GM19468 (cell line): ENCODE measurements around the gene ZNF23.

ENCODE experiments used
- ATAC-seq: cut with Tn5 transposase; IDR thresholded peaks from one replicate; pipeline ENCODE4 v1.9.1; 2021; ENCODE audit warnings: mild to moderate bottlenecking, moderate library complexity, moderate number of reproducible peaks; ENCODE audit not compliant: unreplicated experiment; ENCODE audit errors: extremely low read depth

Gene ZNF23

GRCh38 chr16:71472931-71473330 is 10.9 kb upstream of the ZNF23 start:
- ATAC-seq = no peak

- no peak for ATAC-seq
Observed at GRCh38 chr16:71472051-71472450, 10.0 kb upstream of the ZNF23 start.

DNA sequence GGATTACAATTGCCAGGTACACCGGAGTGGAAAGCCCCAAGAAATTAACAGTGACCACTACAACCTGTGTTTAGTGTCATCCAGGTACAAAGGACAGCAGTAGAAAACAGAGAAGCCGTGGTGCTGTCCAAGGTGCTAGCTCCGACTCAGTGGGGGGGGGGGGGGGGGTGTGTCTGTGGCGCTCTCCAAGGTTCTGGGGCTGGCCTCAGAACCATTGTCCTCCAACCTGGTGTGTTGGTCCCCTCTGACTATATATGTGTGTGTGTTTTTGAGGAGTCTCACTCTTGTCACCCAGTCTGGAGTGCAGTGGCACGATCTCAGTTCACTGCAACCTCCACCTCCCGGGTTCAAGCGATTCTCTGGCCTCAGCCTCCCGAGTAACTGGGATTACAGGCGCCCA is 5.8 kb upstream of the ZNF23 start:
- no peak for ATAC-seq

DNA sequence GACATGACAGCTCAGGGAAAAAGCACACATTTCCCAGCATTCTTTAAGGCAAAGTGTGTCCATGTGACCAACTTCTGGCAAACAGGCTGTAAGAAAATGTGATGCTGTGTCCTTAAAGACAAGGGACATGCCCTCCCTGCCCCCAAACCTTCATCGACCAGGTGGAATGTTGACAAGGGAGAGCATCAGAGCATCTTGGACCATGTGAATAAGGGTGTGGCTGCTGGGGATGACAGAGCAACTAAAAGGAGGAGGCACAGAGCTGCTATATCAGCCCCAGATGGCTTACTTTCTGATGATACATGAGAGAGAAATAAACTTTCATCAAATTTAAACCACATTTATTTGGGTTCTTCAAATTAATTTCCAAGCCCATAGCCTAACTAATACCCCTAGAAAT is 2.2 kb upstream of the ZNF23 start:
- ATAC-seq = no peak

DNA sequence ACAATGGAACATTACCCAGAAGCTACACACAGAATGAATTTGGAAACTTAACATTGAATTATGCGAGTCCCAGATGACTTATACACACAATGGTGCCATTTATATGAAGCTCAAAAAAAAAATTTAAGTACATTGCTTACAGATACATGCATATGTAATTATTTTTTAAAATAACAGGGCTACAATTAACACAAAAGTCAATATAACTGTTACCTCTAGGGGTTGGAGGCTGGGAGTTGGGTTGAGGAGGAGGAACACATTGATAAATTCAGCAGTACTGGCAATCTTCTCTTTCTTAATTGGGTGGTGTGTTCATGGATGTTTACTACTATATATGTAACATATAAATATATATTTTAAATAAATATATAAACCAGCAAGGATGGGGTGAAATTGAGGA is 1.1 kb downstream of the ZNF23 start:
- no peak for ATAC-seq

DNA sequence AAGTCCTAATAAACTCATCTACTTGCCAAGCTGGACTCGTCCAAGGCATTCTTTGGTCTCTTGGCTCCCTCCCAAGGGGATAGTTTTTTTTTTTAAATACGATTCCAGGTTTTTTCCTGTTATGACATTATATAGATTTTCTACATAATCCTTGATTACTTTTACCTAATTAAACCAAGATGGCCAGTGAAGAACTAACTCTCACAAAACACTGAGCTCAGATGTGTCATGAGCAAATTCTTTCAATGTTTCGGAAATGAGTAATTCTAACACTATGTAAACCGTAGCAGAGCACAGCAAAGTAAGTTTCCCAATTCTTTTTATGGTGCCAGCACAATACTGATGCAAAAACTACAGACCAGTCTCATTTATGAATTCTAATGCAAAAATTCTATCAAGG is 1.8 kb downstream of the ZNF23 start:
- no peak for ATAC-seq

DNA sequence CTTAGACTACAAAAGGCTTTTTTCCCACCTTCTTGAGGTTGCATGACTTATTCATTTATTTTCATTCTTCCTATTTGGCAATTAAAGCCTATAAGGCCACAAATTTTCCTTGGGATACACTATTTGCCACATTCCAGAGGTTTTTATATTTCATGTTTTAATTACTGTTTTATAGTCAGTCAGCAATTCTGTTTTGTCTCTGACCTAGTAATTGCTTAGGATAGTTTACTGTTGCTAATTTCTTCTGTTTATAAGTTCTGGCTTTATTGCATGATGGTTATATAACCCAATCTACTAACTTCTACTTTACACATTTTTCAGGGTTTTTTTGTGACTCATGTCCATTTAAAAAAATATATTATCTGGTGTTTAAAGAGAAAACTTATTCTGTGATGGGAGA is 2.5 kb downstream of the ZNF23 start:
- no peak for ATAC-seq

DNA sequence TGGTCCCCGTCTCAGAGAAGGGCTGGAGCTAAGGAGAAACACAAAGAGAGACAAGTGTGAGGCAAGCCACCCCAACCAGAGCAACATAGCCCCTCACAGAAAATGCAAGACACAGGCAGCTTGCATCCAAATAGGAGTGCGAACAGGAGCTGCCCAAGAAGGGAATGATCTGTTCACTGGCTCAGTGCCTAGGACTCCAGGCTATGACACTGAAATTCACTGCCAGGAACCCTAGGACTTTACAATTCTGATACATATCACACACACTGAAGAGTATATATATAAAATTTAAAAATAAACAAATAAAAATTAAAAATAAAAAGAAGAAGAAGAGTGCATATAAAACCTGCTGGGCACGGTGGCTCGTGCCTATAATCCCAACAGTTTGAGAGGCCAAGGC is 5.2 kb downstream of the ZNF23 start:
- no peak for ATAC-seq

DNA sequence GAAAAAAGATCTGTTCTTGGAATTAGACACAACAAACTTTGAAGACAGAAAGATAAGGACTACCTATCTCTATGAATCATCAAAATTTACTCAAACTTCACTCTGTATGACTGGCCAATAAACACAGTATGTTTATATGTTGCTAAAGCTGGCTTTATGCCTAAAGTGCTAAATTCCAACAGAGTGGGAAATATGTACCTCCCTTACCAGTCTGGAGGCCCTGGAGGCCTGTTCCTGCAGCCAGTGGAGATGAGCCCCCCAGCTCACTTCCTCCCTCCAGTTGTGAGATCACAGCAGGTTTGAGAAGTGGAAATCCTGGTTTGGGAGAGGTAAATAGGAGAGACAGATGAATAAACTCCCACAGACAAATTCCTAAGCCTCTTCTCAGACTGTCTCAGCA is 9.0 kb downstream of the ZNF23 start:
- ATAC-seq = no peak

DNA sequence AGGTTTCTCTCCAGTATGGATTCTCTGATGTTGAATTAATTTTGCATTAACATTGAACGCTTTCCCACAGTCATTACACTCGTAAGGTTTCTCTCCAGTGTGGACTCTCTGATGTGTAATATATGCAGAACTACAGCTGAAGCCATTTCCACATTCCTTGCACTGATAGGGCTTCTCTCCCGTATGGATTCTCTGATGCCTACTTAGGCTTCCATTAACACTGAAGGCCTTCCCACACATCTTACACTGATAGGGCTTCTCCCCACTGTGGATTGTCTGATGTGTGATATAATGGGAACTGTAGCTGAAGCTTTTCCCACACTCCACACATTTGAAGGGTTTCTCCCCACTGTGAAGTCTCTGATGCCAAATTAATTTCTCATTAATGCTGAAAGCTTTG is 13.0 kb downstream of the ZNF23 start:
- ATAC-seq = no peak

- no peak for ATAC-seq
Observed at GRCh38 chr16:71448274-71448866, 13.7 kb downstream of the ZNF23 start.

DNA sequence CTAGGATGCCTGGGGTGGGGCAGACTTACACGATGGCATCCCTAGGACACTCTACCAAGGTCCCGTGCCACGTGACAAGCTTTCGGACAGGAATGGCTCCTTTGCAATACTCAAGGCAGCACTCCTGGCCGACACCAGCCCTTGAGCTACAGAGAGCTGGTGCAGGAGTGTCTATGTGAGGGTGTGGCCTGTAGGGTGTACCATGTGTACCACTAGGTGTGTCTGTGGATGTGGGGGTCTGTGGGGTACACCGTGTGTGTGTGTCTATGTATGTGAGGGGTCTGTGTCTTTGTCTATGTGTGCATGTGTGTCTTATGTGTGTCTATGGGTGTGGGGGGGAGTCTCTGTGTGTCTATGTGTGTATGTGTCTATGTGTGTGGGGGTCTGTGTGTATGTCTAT is 18.3 kb downstream of the ZNF23 start:
- ATAC-seq = no peak

- ATAC-seq = no peak
Observed at GRCh38 chr16:71442051-71442440, 20.0 kb downstream of the ZNF23 start, which contains the start of gene TLE7. Gene TLE7, minus strand, starts transcription at chr16:71442054. Its CDS starts 8,730 bp downstream, at chr16:71433324.

DNA sequence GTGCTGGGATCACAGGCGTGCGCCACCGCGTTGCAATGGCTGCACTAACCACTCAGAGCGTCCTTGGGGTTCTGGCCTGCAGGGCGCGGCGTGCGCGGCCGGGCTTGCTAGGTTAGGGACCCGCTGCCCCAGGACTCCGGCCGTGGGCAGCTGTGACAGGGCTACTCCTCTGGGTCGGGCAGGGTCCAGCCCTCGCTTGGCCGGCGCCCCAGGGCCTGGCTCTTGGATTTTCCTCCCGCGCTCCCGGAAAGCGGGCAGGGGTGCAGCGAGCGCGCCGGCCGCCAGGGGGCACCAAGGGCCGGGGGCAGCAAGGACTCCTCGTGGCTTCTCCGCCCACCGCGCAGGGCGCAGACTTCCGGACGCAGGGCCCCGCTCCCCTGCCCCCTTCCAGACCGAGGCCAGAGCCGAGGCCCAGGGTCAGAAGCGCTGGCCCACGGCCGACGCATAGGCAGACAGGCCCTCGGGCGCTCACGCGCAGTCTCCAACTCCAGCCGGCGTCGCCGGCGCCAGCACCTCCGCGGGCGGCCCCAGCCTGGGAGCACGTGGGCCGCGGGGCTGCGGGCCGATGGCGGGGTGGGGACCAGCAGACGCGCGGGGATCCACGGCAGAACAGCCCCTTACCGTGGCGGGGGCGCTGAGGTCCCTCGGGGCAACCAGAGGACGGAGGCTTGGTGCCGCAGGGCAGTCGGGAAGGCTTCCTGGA is 20.5 kb downstream of the ZNF23 start:
- ATAC-seq = no peak

DNA sequence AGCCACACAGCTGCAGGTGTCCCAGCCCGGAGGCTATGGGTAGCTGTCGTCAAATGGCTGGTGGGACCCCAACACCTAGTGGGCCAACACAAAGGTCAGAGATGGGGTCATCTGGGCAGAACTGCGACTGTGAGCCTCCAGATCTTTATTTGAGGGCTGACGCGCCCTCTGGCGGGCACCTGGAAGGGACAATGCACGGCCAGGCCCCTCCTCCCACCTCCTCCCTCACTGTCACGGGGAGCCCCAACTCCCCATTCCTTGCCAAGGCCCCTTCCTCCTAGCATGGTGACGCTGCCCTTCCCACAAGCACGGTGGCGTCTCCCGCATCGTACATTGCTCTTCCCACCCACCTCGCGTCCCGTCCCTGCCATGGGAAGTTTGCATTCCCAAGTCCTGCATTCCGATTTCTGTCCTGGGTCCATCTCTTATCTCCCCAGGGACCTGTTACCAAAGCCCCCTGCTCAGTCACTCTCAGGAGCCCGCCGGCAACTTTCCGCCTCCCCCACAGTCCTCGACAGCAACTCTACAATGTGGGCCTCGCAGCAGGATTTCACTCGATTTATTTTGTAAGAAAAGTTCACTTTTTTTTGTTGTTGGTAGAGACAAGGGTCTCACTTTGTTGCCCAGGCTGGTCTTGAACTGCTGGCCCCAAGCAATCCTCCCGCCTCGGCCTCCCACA is 21.2 kb downstream of the ZNF23 start:
- ATAC-seq = no peak

DNA sequence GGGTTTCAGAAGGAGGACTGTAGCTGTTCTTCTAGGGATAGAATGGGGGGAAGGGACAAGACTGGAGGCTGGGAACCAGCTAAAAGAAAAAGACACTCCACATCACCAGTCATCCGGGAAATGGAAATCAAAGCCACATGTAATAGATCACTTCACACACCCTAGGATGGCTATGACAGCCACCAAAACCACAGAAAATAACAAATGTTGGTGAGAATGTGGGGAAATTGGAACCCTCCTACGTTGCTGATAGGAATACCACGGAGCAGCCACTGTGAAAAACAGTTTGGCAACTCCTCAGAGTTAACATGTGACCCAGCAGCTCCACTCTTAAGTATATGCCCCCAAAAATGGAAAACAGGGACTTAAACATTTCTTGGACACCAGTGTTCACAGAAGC is 22.5 kb downstream of the ZNF23 start:
- ATAC-seq = no peak

DNA sequence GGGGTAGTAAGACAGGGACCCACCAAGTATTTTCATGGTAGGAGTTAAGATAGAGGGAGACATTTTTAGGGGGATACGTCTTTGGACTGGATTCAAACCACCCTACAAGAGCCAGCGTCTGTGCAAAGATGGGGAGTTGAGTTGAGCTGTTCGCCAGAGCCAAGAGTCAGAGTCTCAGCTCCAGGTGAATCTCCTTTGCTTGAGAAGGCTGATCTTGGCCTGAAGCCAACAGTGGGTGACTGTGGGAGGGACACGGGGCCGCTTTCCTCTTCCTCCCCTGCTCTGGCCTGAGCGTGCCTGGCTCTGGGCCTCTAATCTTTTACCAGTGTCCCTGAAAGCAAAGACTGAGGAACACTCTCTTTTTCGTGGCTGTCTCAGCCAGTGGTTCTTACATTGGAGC is 25.6 kb downstream of the ZNF23 start:
- no peak for ATAC-seq

DNA sequence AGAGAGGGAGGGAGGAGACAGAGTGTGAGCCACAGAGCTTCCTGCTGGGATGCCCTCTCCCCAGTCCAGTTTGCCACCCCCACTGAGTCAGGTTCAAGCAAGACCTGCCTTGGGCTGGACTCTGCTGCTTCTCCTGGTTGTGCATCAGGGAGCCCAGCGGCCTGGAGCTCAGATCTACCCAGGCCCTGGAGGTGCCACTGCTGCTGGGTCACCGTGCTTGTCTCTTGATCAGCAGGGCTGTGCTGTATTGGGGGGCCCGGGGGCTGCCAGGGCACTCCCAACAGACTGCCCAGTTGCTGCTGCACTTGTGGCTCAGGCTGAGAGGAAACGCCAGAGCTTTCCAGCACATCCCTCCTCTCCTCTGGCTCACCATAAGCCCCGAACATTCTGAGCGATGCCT is 29.1 kb downstream of the ZNF23 start:
- ATAC-seq = no peak

DNA sequence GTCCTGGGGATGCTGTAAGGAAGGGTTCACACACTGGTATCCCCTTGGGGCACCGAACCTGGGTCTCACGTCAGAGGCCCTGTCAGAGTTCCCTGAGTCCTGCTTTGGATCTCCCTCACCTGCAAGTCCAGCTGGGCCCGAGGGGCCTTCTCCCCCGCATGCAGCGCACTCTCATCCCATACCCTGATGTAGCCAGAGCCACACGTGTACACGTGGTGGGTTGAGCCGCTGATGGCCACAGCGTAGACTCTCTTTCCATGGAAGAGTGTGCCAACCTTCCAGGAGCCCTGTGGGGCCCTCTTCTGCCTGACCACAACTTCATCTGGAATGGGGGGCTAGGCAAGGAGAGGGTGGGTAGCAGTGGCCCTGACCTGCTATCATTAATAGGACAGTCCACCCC is 30.1 kb downstream of the ZNF23 start:
- ATAC-seq = no peak

GRCh38 chr16:71431176-71431575 is 30.9 kb downstream of the ZNF23 start:
- ATAC-seq = no peak

GRCh38 chr16:71430744-71431143 is 31.3 kb downstream of the ZNF23 start:
- ATAC-seq = no peak

- ATAC-seq = no peak
Observed at GRCh38 chr16:71429581-71429980, 32.5 kb downstream of the ZNF23 start.
